ENCODE results near the gene NLRP6. TPM values are rescaled to one million over a fixed set of nuclear protein-coding genes. Genes with fewer than 3 reads are reported as not detected.

NLRP6 gene
- total RNA-seq, 1 experiment from 2014 or later: not detected

DNA sequence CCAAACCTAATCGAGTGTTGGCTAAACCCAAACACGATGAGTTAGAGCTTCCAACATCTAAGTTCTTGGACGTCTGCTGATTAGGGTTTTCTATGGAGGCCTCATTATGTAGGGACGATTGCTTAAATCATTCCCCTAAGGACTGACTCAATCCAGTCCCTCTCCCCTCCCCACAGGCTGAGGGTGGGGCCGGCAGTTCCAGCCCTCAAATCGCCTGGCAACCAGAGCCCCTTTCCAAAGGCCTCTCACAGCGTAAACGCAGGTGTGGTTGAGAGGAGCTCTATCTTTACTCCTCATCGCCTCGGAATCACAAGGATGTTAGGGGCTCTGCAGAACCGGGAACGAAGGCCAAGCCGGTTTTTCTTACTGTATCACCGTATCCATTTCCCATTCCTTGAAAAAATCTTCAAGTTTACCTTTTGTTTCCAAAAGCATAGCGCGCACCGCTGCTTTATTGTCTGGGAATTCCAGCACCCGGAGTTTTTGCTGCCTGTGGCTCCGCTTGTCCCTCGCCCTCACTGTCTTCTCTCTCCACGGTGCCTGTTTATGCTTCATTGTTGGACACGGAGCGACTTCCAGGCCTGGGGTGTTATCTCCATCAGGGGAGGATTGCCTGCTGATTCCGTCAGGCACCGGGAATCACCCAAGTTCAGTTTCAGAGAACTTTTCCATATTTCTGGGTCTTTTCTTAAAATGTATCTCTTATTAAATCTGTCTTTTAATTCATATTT is 56.2 kb downstream of the NLRP6 start:
- H3K27ac ChIP-seq (ENCODE audit: low read depth, low read length, poor library complexity, severe bottlenecking): no peak overlapping the region
- no peak for TF ChIP-seq EZH2 (IDR thresholded peaks at IDR 0.05; ENCODE audit: borderline replicate concordance, low read depth, low read length, poor library complexity, severe bottlenecking)
- no peak for TF ChIP-seq CTCF (conservative IDR thresholded peaks at IDR 0.05; ENCODE audit: low read depth, low read length)
- ChIA-PET POLR2A (ENCODE audit: low non-redundant PET) (no interaction called here), CTCF (no interaction called here)
- no peak for DNase-seq (ENCODE audit: low spot score)
- H3K4me3 ChIP-seq (ENCODE audit: low read depth, low read length, poor library complexity, severe bottlenecking): no peak overlapping the region
- no TSS peak for BruUV-seq (replicated peaks)
- intact Hi-C loops (cut with micrococcal nuclease; ENCODE audit: unreplicated experiment): no loop called here
- peaks cover 14% of the 10 kb centered on the region for H3K4me1 ChIP-seq (ENCODE audit: insufficient read depth, low read length, poor library complexity, severe bottlenecking)
- no peaks in the 10 kb centered on the region for H3K27me3 ChIP-seq (replicated peaks; ENCODE audit: insufficient read depth, low read depth, low read length, poor library complexity)
- no peaks in the 10 kb centered on the region for H3K9me3 ChIP-seq (ENCODE audit: low read depth, low read length, poor library complexity, severe bottlenecking)
- H3K36me3 ChIP-seq (ENCODE audit: insufficient read depth, low read length, poor library complexity, severe bottlenecking): no peaks in the 10 kb centered on the region

Other genes with a start within 250 kb of the NLRP6 start
- gene SCGB1C1, start 85.3 kb upstream of the NLRP6 start, total RNA-seq (2021): not detected in 2 replicates
- gene BET1L, start 71.0 kb upstream of the NLRP6 start, total RNA-seq (2021): 22.2 and 26.2 TPM in 2 replicates
- 78.2 and 88.2 TPM in 2 replicates for gene RIC8A, start 70.7 kb upstream of the NLRP6 start, total RNA-seq (2021)
- gene SIRT3, start 42.1 kb upstream of the NLRP6 start, total RNA-seq (2021): 13.6 and 17.1 TPM in 2 replicates
- 195 and 199 TPM in 2 replicates for gene PSMD13, start 41.4 kb upstream of the NLRP6 start, total RNA-seq (2021)
- gene PGGHG, start 10.7 kb downstream of the NLRP6 start, total RNA-seq (2021): 5.4 and 8.6 TPM in 2 replicates
- not detected in 2 replicates for gene IFITM5, start 21.1 kb downstream of the NLRP6 start, total RNA-seq (2021)
- 23.3 and 25.5 TPM in 2 replicates for gene IFITM2, start 29.4 kb downstream of the NLRP6 start, total RNA-seq (2021)
- 24.4 and 34.1 TPM in 2 replicates for gene IFITM1, start 35.6 kb downstream of the NLRP6 start, total RNA-seq (2021)
- 87.6 and 99.8 TPM in 2 replicates for gene IFITM3, start 42.5 kb downstream of the NLRP6 start, total RNA-seq (2021)
- gene B4GALNT4, start 91.1 kb downstream of the NLRP6 start, total RNA-seq (2021): 19.0 and 28.9 TPM in 2 replicates
- gene PKP3, start 115.8 kb downstream of the NLRP6 start, total RNA-seq (2021): not detected in 2 replicates
- gene SIGIRR, start 136.6 kb downstream of the NLRP6 start, total RNA-seq (2021): 16.6 and 17.6 TPM in 2 replicates
- 0.26 TPM in 1 of 2 replicates, not detected in the other for gene ANO9, start 163.6 kb downstream of the NLRP6 start, total RNA-seq (2021)
- 33.5 and 37.6 TPM in 2 replicates for gene PTDSS2, start 171.9 kb downstream of the NLRP6 start, total RNA-seq (2021)
- 94.6 and 95.4 TPM in 2 replicates for gene RNH1, start 228.8 kb downstream of the NLRP6 start, total RNA-seq (2021)

Measured in A673 (cell line).